ENCODE results near the gene HACD3.

GRCh38 chr15:65529762-65530317 is 423 bp upstream of the HACD3 start:
- TF ChIP-seq ZFYVE20 (CRISPR knock-in tag; IDR thresholded peaks at IDR 0.05; ENCODE audit: borderline replicate concordance, low read depth) (no peak), ZNF839 (CRISPR knock-in tag; IDR thresholded peaks at IDR 0.05; ENCODE audit: borderline replicate concordance) (no peak), JUND (CRISPR knock-in tag; IDR thresholded peaks at IDR 0.05) (no peak), ETV6 (CRISPR knock-in tag; conservative IDR thresholded peaks at IDR 0.05) (no peak), RFX1 (IDR thresholded peaks at IDR 0.05) (no peak), ARID2 (CRISPR knock-in tag; IDR thresholded peaks at IDR 0.05; ENCODE audit: borderline replicate concordance) (no peak), BRD4 (CRISPR knock-in tag; IDR thresholded peaks at IDR 0.05) (no peak), ZBTB26 (CRISPR knock-in tag; IDR thresholded peaks at IDR 0.05; ENCODE audit: borderline replicate concordance) (no peak), CEBPB (IDR thresholded peaks at IDR 0.05; ENCODE audit: borderline replicate concordance, low read depth, low read length) (no peak), ZNF607 (CRISPR knock-in tag; IDR thresholded peaks at IDR 0.05; ENCODE audit: borderline replicate concordance) (no peak), MED8 (CRISPR knock-in tag; IDR thresholded peaks at IDR 0.05; ENCODE audit: insufficient replicate concordance) (no peak)

All from HepG2 (cell line).